HepG2 (cell line): ENCODE results near the gene SMIM1. TPM values are rescaled to one million over a fixed set of nuclear protein-coding genes. Genes with fewer than 3 reads are reported as not detected.

ENCODE experiments used
- AHR ChIP-seq: IDR thresholded peaks from 2 replicates; pipeline ENCODE4 v1.6.1; 2018; ENCODE audit warnings: missing genetic modification reagents, missing compliant biosample characterization
- ASH2L ChIP-seq: fragments of 300-600, 200-600 bp; sonication (generic); IDR thresholded peaks from 2 replicates; pipeline ENCODE4 v1.7.0; 2017; ENCODE audit warnings: low read depth, mild to moderate bottlenecking, moderate library complexity, mixed read lengths, low read length; ENCODE audit not compliant: insufficient read length
- BRD4 ChIP-seq: sonication (generic); formaldehyde crosslinking; IDR thresholded peaks from 2 replicates; pipeline ENCODE4 v1.4.0; 2020; ENCODE audit warnings: missing genetic modification reagents
- CENPX ChIP-seq: sonication (generic); formaldehyde crosslinking; IDR thresholded peaks from 2 replicates; pipeline ENCODE4 v1.9.0; 2021; ENCODE audit warnings: mild to moderate bottlenecking, missing genetic modification reagents, moderate library complexity
- DNMT1 ChIP-seq: sonication (generic); formaldehyde crosslinking; IDR thresholded peaks from 2 replicates; pipeline ENCODE4 v1.5.1; 2020; ENCODE audit warnings: mild to moderate bottlenecking, missing genetic modification reagents
- FOSL1 ChIP-seq: sonication (generic); formaldehyde crosslinking; IDR thresholded peaks from 2 replicates; pipeline ENCODE4 v1.9.0; 2021; ENCODE audit warnings: missing genetic modification reagents, borderline replicate concordance
- HHEX ChIP-seq: IDR thresholded peaks from 2 replicates; pipeline ENCODE4 v1.6.1; 2016; ENCODE audit warnings: control low read depth
- HOXD1 ChIP-seq: sonication (generic); formaldehyde crosslinking; IDR thresholded peaks from 2 replicates; pipeline ENCODE4 v1.5.0; 2020; ENCODE audit warnings: missing genetic modification reagents
- MIER2 ChIP-seq: IDR thresholded peaks from 2 replicates; pipeline ENCODE4 v1.6.1; 2016; ENCODE audit warnings: missing biosample characterization, missing genetic modification reagents
- NCOA1 ChIP-seq: sonication (generic); formaldehyde crosslinking; IDR thresholded peaks from 2 replicates; pipeline ENCODE4 v1.9.0; 2021; ENCODE audit warnings: missing genetic modification reagents
- REST ChIP-seq, 2 experiments: IDR thresholded peaks; 2 replicates each; pipeline ENCODE4 v1.6.1; 2011 to 2012; ENCODE audit warnings: low read length in 2 of 2, borderline replicate concordance in 1 of 2, low read depth in 1 of 2, mild to moderate bottlenecking in 1 of 2, moderate library complexity in 1 of 2
- TRIM22 ChIP-seq: fragments of 450-650 bp; IDR thresholded peaks from 2 replicates; pipeline ENCODE4 v1.6.1; 2017
- TSC22D2 ChIP-seq: sonication (generic); formaldehyde crosslinking; IDR thresholded peaks from 2 replicates; pipeline ENCODE4 v1.5.1; 2020; ENCODE audit warnings: missing genetic modification reagents, mild to moderate bottlenecking, borderline replicate concordance
- ZNF251 ChIP-seq: sonication (generic); formaldehyde crosslinking; IDR thresholded peaks from 2 replicates; pipeline ENCODE4 v1.9.0; 2021; ENCODE audit warnings: mild to moderate bottlenecking, missing genetic modification reagents
- ZNF549 ChIP-seq: sonication (generic); formaldehyde crosslinking; IDR thresholded peaks from 2 replicates; pipeline ENCODE4 v1.5.0; 2020; ENCODE audit warnings: missing genetic modification reagents
- ZNF572 ChIP-seq: sonication (generic); formaldehyde crosslinking; IDR thresholded peaks from 2 replicates; pipeline ENCODE4 v1.5.1; 2020; ENCODE audit warnings: mild to moderate bottlenecking, missing genetic modification reagents
- ZNF646 ChIP-seq: sonication (generic); formaldehyde crosslinking; IDR thresholded peaks from 2 replicates; pipeline ENCODE4 v1.9.0; 2021; ENCODE audit warnings: mild to moderate bottlenecking, missing genetic modification reagents
- ZNF660 ChIP-seq: sonication (generic); formaldehyde crosslinking; IDR thresholded peaks from 2 replicates; pipeline ENCODE4 v1.5.1; 2020; ENCODE audit warnings: mild to moderate bottlenecking, low read depth, missing genetic modification reagents, borderline replicate concordance
- ZNF713 ChIP-seq: sonication (generic); formaldehyde crosslinking; IDR thresholded peaks from 2 replicates; pipeline ENCODE4 v1.4.0; 2020; ENCODE audit warnings: mild to moderate bottlenecking, missing genetic modification reagents
- ZNF790 ChIP-seq: sonication (generic); formaldehyde crosslinking; IDR thresholded peaks from 2 replicates; pipeline ENCODE4 v1.8.0; 2022; ENCODE audit warnings: missing genetic modification reagents, mild to moderate bottlenecking, borderline replicate concordance
- polyA plus RNA-seq, 8 experiments: library from polyadenylated mRNA; depleted of rRNA in 3 of 8; stranded (reverse) in 7 of 8; unstranded in 1 of 8; fragments of >200 nt; fragmentation: Illumina TruSeq in 4 of 8; extraction: Trizol in 4 of 8; gene quantifications; 2 replicates each; pipeline versions ENCODE4 v1.2.1 to v1.2.3, GENCODE V29; 2011 to 2016; ENCODE audit warnings: low read depth in 4 of 8, missing spikeins in 1 of 8, mixed read lengths in 1 of 8; ENCODE audit not compliant: insufficient read depth in 1 of 8
- total RNA-seq, 5 experiments: library from RNA; depleted of rRNA; stranded (reverse); fragments of >200 nt; fragmentation: Illumina TruSeq; extraction: Trizol; gene quantifications; 2 replicates each; pipeline ENCODE4 v1.2.3, GENCODE V29; 2016; ENCODE audit warnings: low read depth in 1 of 5

SMIM1 gene
- total and polyA plus RNA-seq, 2 of the 13 experiments (the other 11 are each of a cell fraction or from before 2014, with no cell fraction given): 12.4 to 56.3 TPM

GRCh38 chr1:3772027-3772714, 378 bp upstream of the SMIM1 start (continued):
- TF ChIP-seq REST (IDR thresholded peaks at IDR 0.05; ENCODE audit: borderline replicate concordance in 1 of 2, low read depth in 1 of 2, low read length in 2 of 2): no peak
- no peak for TF ChIP-seq NCOA1 (CRISPR knock-in tag)
- no peak for TF ChIP-seq ZNF660 (CRISPR knock-in tag)
- TF ChIP-seq ZNF790 (CRISPR knock-in tag): no peak; the same call in 1 of the 2 replicates
- no peak for TF ChIP-seq HOXD1 (CRISPR knock-in tag)
- no peak for TF ChIP-seq ZNF646 (CRISPR knock-in tag)
- TF ChIP-seq ZNF572 (CRISPR knock-in tag): no peak
- TF ChIP-seq HHEX (CRISPR knock-in tag): no peak
- TF ChIP-seq DNMT1 (CRISPR knock-in tag): no peak
- TF ChIP-seq ZNF251 (CRISPR knock-in tag): no peak
- TF ChIP-seq TRIM22: no peak
- TF ChIP-seq MIER2: no peak
- no peak for TF ChIP-seq FOSL1
- TF ChIP-seq ASH2L: no peak
- TF ChIP-seq TSC22D2 (CRISPR knock-in tag): no peak
- no peak for TF ChIP-seq CENPX
- no peak for TF ChIP-seq AHR
- peak; percentile 73; the same call in 1 of the 2 replicates for TF ChIP-seq ZNF713 (CRISPR knock-in tag)
- no peak for TF ChIP-seq ZNF549 (CRISPR knock-in tag)
- TF ChIP-seq BRD4 (CRISPR knock-in tag): no peak; the same call in 1 of the 2 replicates
